Heart left ventricle (tissue), 16 donors: Measurements from ENCODE around the gene FOS. TPM values are rescaled to one million over a fixed set of nuclear protein-coding genes. Genes with fewer than 3 reads are reported as not detected.

ENCODE experiments used
- ATAC-seq, 4 donors: fragments of 200-7000 bp; cut with Tn5 transposase; one replicate each; pipeline ENCODE4 v1.9.1; 2020 to 2022; ENCODE audit warnings: moderate library complexity in 4 of 4, mild to moderate bottlenecking in 3 of 4, moderate number of reproducible peaks in 1 of 4
- DNase-seq, 5 donors: peaks; one replicate each; pipeline ENCODE4 v3.0.0-alpha.2; 2020
- H3K27ac ChIP-seq, 12 donors: fragments of 200-600 bp; sonication (generic) in 4 of 12; one replicate each; pipeline versions ENCODE4 v1.5.0 to v1.8.0; 2016 to 2022; ENCODE audit warnings: mild to moderate bottlenecking in 2 of 12
- H3K27me3 ChIP-seq, 9 donors: fragments of 200-600 bp; sonication (generic) in 2 of 9; one replicate each; pipeline versions ENCODE4 v1.5.1 to v1.8.0; 2016 to 2022; ENCODE audit warnings: mild to moderate bottlenecking in 3 of 9
- H3K36me3 ChIP-seq, 9 donors: fragments of 200-600 bp; sonication (generic) in 2 of 9; one replicate each; pipeline versions ENCODE4 v1.5.0 to v1.8.0; 2018 to 2022; ENCODE audit warnings: mild to moderate bottlenecking in 2 of 9
- H3K4me1 ChIP-seq, 12 donors: fragments of 200-600 bp; sonication (generic) in 4 of 12; one replicate each; pipeline versions ENCODE4 v1.5.0 to v1.8.0; 2016 to 2022; ENCODE audit warnings: mild to moderate bottlenecking in 3 of 12
- H3K4me3 ChIP-seq, 12 donors: fragments of 200-600 bp; sonication (generic) in 4 of 12; one replicate each; pipeline versions ENCODE4 v1.5.0 to v1.8.0; 2017 to 2022; ENCODE audit warnings: mild to moderate bottlenecking in 9 of 12, moderate library complexity in 4 of 12
- H3K9me3 ChIP-seq, 12 donors: fragments of 200-600 bp; sonication (generic) in 4 of 12; one replicate each; pipeline versions ENCODE4 v1.5.0 to v1.8.0; 2016 to 2022; ENCODE audit warnings: mild to moderate bottlenecking in 1 of 12
- CTCF ChIP-seq, 12 donors: fragments of 200-600 bp; sonication (generic) in 4 of 12; IDR thresholded peaks; one replicate each; pipeline versions ENCODE4 v1.5.0 to v1.8.0; 2018 to 2022; ENCODE audit warnings: antibody characterized with exemption in 12 of 12, mild to moderate bottlenecking in 5 of 12
- POLR2A ChIP-seq, 2 donors: fragments of 450-650 bp; IDR thresholded peaks; one replicate each; pipeline ENCODE4 v1.6.1; 2017; ENCODE audit warnings: antibody characterized with exemption in 2 of 2, mild to moderate bottlenecking in 2 of 2, moderate library complexity in 2 of 2
- WGBS, 4 donors: extraction: QIAGEN DNeasy Blood & Tissue Kit in 2 of 4; methylation state at CpG; one replicate each; pipeline versions ENCODE4 v1.1.5 to v1.1.7; 2013 to 2018; 5-methylcytosine and 5-hydroxymethylcytosine counted together
- intact Hi-C, 10 donors: fragments of 100-400 bp; cut with DNase I; formaldehyde crosslinking; loops; one replicate each; pipeline versions ENCODE4 v1.11.1 to v1.14.2; 2022
- polyA plus RNA-seq, 2 donors: library from polyadenylated mRNA; stranded (reverse); fragments of 200-250 nt; gene quantifications; one replicate each; pipeline ENCODE4 v1.2.3, GENCODE V29; 2013
- total RNA-seq, 9 donors: library from RNA; depleted of rRNA in 2 of 9; stranded (reverse); fragments of >200 nt in 2 of 9; fragmentation: NEBNext Ultra II Directional in 3 of 9; extraction: Animal tissue kit (Norgen Biotek cat#: 25700) in 3 of 9; gene quantifications; one replicate each; pipeline versions ENCODE4 v1.1.0 to v1.2.4, GENCODE V29; 2016 to 2023
- donor health status: ischemic (EF 13 %, LVEDD 7.1; RV severe dilation, severe dysfunction).
- donor health status: healthy with polysubstance abuse.
- donor health status: DM: no; HTN: yes; CAD: no.
- donor health status: DM: no; HTN: no; CAD: no.
- donor health status: ischemic (EF 25% LVEDD 6.9; RV normal size, moderate dysfunction).
- donor health status: ischemic (EF 25% LVEDD 5.7; RV mildly dilated, moderate dysfunction).
- donor health status: healthy.
- donor health status: DM: yes; HTN: yes; CAD: no.
- donor health status: ischemic (EF 35%, LVEDD 5.7; RV mildly dilated, moderate dysfunction).
- donor health status: nonischemic (EF 11% LVEDD 7.7; RV severe dilation, severe dysfunction).
- donor health status: DM: yes; HTN: yes; CAD: no.
- donor health status: PGD.
- donor health status: ischemic (EF 29% LVEDD 5.4; RV normal size, mild dysfunction).
- donor health status: nonischemic (EF 23%, LVEDD 6.1; RV moderate dilation, normal function).

Gene FOS
- total and polyA plus RNA-seq, 11 donors = 6.5 to 549 (median 28.6) TPM

- TF ChIP-seq POLR2A (IDR thresholded peaks at IDR 0.05) = peak in 1 of 2 donors; percentile 33
- TF ChIP-seq CTCF (IDR thresholded peaks at IDR 0.05) = no peak
- peak overlapping the region in 7 of 12 donors; percentile 7 to 31 (median 13) for H3K4me3 ChIP-seq
- H3K27ac ChIP-seq = peak overlapping the region; percentile 46 to 87 (median 76)
- no peaks in the 10 kb centered on the region for H3K36me3 ChIP-seq
- DNase-seq = peak; percentile 86 to 92 (median 89)
- no peaks in the 10 kb centered on the region for H3K27me3 ChIP-seq
- 26 to 39% (median 33%) methylated on average over 10 to 13 of the region's 13 CpGs for WGBS, 4 donors
- intact Hi-C loops = loop anchor here (1.0 to 10.0 kb wide), 10 partner anchors 30 to 179 kb away; partner anchors contain the start of gene JDP2 (in 7 of the 10)
- no peaks in the 10 kb centered on the region for H3K9me3 ChIP-seq
- peak; percentile 54 to 93 (median 84) for ATAC-seq
- peaks cover 0 to 43% (median 20%) of the 10 kb centered on the region in 12 donors for H3K4me1 ChIP-seq
Observed at GRCh38 chr14:75310295-75311111, 31.9 kb downstream of the FOS start.

- H3K4me1 ChIP-seq = peaks cover 0 to 43% (median 22%) of the 10 kb centered on the region in 12 donors
- H3K27me3 ChIP-seq = no peaks in the 10 kb centered on the region
- WGBS, 4 donors = 62 to 67% (median 64%) methylated on average over 4 of the region's 4 CpGs
- TF ChIP-seq CTCF (IDR thresholded peaks at IDR 0.05) (no peak), POLR2A (IDR thresholded peaks at IDR 0.05) (no peak)
- intact Hi-C loops = loop anchor here (2.0 to 10.0 kb wide), 9 partner anchors 29 to 177 kb away; partner anchors contain the start of gene JDP2 (in 7 of the 10)
- ATAC-seq = no peak
- DNase-seq = no peak
- H3K36me3 ChIP-seq = no peaks in the 10 kb centered on the region
- no peaks in the 10 kb centered on the region for H3K9me3 ChIP-seq
- H3K27ac ChIP-seq = peak overlapping the region in 10 of 12 donors; percentile 17 to 87 (median 70)
- no peak overlapping the region for H3K4me3 ChIP-seq
Observed at GRCh38 chr14:75311356-75311755, 32.7 kb downstream of the FOS start.

- no peak overlapping the region for H3K27ac ChIP-seq
- H3K4me3 ChIP-seq = no peak overlapping the region
- H3K36me3 ChIP-seq = no peaks in the 10 kb centered on the region
- DNase-seq = no peak
- no peaks in the 10 kb centered on the region for H3K27me3 ChIP-seq
- no peak for ATAC-seq
- no peaks in the 10 kb centered on the region for H3K9me3 ChIP-seq
- peaks cover 0 to 43% (median 22%) of the 10 kb centered on the region in 12 donors for H3K4me1 ChIP-seq
- intact Hi-C loops = loop anchor here in 7 of 10 donors (5.0 to 10.0 kb wide), 4 partner anchors 90 to 115 kb away; partner anchors contain the start of gene JDP2 (in 5 of the 7)
- TF ChIP-seq POLR2A (IDR thresholded peaks at IDR 0.05) (no peak), CTCF (IDR thresholded peaks at IDR 0.05) (no peak)
- WGBS, 4 donors = 79 to 89% (median 83%) methylated on average over 4 of the region's 4 CpGs
Observed at GRCh38 chr14:75312341-75312740, 33.7 kb downstream of the FOS start.

- WGBS, 4 donors = 94 to 99% (median 96%) methylated on average over 5 of the region's 5 CpGs
- no peak for DNase-seq
Observed at GRCh38 chr14:75313294-75313693, 34.7 kb downstream of the FOS start.

More at GRCh38 chr14:75313294-75313693, 34.7 kb downstream of the FOS start:
- TF ChIP-seq POLR2A (IDR thresholded peaks at IDR 0.05) = no peak
- TF ChIP-seq CTCF (IDR thresholded peaks at IDR 0.05) = no peak
- Histone ChIP-seq H3K4me3 (no peak overlapping the region), H3K27me3 (no peaks in the 10 kb centered on the region), H3K27ac (no peak overlapping the region), H3K36me3 (no peaks in the 10 kb centered on the region), H3K4me1 (peaks cover 0 to 37% (median 22%) of the 10 kb centered on the region in 12 donors), H3K9me3 (no peaks in the 10 kb centered on the region)
- intact Hi-C loops = loop anchor here in 7 of 10 donors (5.0 to 10.0 kb wide), 4 partner anchors 89 to 114 kb away; partner anchors contain the start of gene JDP2 (in 5 of the 7)
- ATAC-seq = no peak
